Smooth muscle cell (in vitro differentiated cells): ENCODE measurements around the gene KANTR. TPM values are rescaled to one million over a fixed set of nuclear protein-coding genes. Genes with fewer than 3 reads are reported as not detected.

Source experiments
- DNase-seq: peaks from one replicate; lab custom pipeline; 2025; ENCODE audit not compliant: unreplicated experiment; lab: John Stamatoyannopoulos, UW
- H2AFZ ChIP-seq: fragments of 200-600 bp; sonication (generic); 2 replicates; pipeline ENCODE4 v1.6.0; 2016; ENCODE audit warnings: antibody characterized with exemption, low read depth, mild to moderate bottlenecking
- H3F3A ChIP-seq: fragments of 200-600 bp; sonication (generic); 2 replicates; pipeline ENCODE4 v1.6.0; 2017; ENCODE audit warnings: antibody characterized with exemption, low read depth
- H3K27ac ChIP-seq: fragments of 200-600 bp; sonication (generic); 2 replicates; pipeline ENCODE4 v1.5.1; 2016; ENCODE audit warnings: low read depth, mild to moderate bottlenecking
- H3K27me3 ChIP-seq: fragments of 200-600 bp; sonication (generic); 2 replicates; pipeline ENCODE4 v1.6.1; 2016; ENCODE audit warnings: low read depth, mild to moderate bottlenecking
- H3K36me3 ChIP-seq: fragments of 200-600 bp; sonication (generic); 2 replicates; pipeline ENCODE4 v1.5.1; 2016; ENCODE audit warnings: low read depth
- H3K4me1 ChIP-seq: fragments of 200-600 bp; sonication (generic); 2 replicates; pipeline ENCODE4 v1.5.1; 2016; ENCODE audit warnings: low read depth
- H3K4me2 ChIP-seq: fragments of 200-600 bp; sonication (generic); 2 replicates; pipeline ENCODE4 v1.6.0; 2016; ENCODE audit warnings: mild to moderate bottlenecking
- H3K4me3 ChIP-seq: fragments of 200-600 bp; sonication (generic); 2 replicates; pipeline ENCODE4 v1.5.1; 2016; ENCODE audit warnings: mild to moderate bottlenecking
- H3K79me2 ChIP-seq: fragments of 200-600 bp; sonication (generic); 2 replicates; pipeline ENCODE4 v1.6.0; 2016; ENCODE audit warnings: low read depth, mild to moderate bottlenecking
- H3K9ac ChIP-seq: fragments of 200-600 bp; sonication (generic); 2 replicates; pipeline ENCODE4 v1.6.0; 2016; ENCODE audit warnings: low read depth
- H3K9me3 ChIP-seq: fragments of 200-600 bp; sonication (generic); replicated peaks from 2 replicates; pipeline ENCODE4 v1.5.1; 2016; ENCODE audit warnings: low read depth
- H4K20me1 ChIP-seq: fragments of 200-600 bp; sonication (generic); 2 replicates; pipeline ENCODE4 v1.6.0; 2016; ENCODE audit warnings: low read depth
- CTCF ChIP-seq: fragments of 200-600 bp; sonication (generic); IDR thresholded peaks from 2 replicates; pipeline ENCODE4 v1.5.1; 2017; ENCODE audit warnings: borderline replicate concordance, mild to moderate bottlenecking, antibody characterized with exemption; ENCODE audit not compliant: insufficient read depth, poor library complexity, severe bottlenecking
- WGBS: methylation state at CpG from one replicate; pipeline ENCODE4 v1.1.7; 2016; ENCODE audit warnings: low lambda C conversion rate; 5-methylcytosine and 5-hydroxymethylcytosine counted together
- polyA plus RNA-seq: library from polyadenylated mRNA; unstranded; fragments of >200 nt; fragmentation: Nextera tagmentation; extraction: Ambion mirVana; gene quantifications from 2 replicates; pipeline ENCODE4 v1.2.1, GENCODE V29; 2016
- total RNA-seq: library from RNA; depleted of rRNA; stranded (reverse); fragments of >200 nt; gene quantifications from 2 replicates; pipeline ENCODE4 v1.2.3, GENCODE V29; 2014

KANTR gene
- total and polyA plus RNA-seq, 2 experiments from 2014 or later: 2.6 to 7.9 TPM

GRCh38 chrX:53091354-53091753 is 2.6 kb upstream of the KANTR start:
- Histone ChIP-seq H3F3A (no peaks in the 10 kb centered on the region), H3K27ac (no peak overlapping the region), H3K9ac (no peak overlapping the region), H3K79me2 (peaks cover 8% of the 10 kb centered on the region), H2AFZ (no peak overlapping the region), H3K27me3 (no peaks in the 10 kb centered on the region), H3K9me3 (no peaks in the 10 kb centered on the region), H4K20me1 (no peaks in the 10 kb centered on the region), H3K36me3 (no peaks in the 10 kb centered on the region), H3K4me3 (no peak overlapping the region), H3K4me1 (no peaks in the 10 kb centered on the region), H3K4me2 (no peak overlapping the region)
- no peak for TF ChIP-seq CTCF
- no peak for DNase-seq
- 94% methylated on average over 2 of the region's 2 CpGs for WGBS

GRCh38 chrX:53093177-53093655 is 726 bp upstream of the KANTR start:
- Histone ChIP-seq H3K4me1 (no peaks in the 10 kb centered on the region), H3K4me3 (peak overlapping the region; percentile 75), H3K27ac (peak overlapping the region; percentile 74), H4K20me1 (no peaks in the 10 kb centered on the region), H3K9me3 (no peaks in the 10 kb centered on the region), H3K27me3 (no peaks in the 10 kb centered on the region), H3F3A (no peaks in the 10 kb centered on the region), H3K4me2 (peak overlapping the region; percentile 81), H3K79me2 (peaks cover 8% of the 10 kb centered on the region), H3K36me3 (no peaks in the 10 kb centered on the region), H2AFZ (no peak overlapping the region), H3K9ac (no peak overlapping the region)
- 26% methylated on average over 16 of the region's 16 CpGs for WGBS
- peak; percentile 46 for TF ChIP-seq CTCF
- DNase-seq: peak; percentile 7

- peak overlapping the region; percentile 75 for H3K4me3 ChIP-seq
- peak overlapping the region; percentile 87 for H2AFZ ChIP-seq
- H3K4me1 ChIP-seq: no peaks in the 10 kb centered on the region
- H4K20me1 ChIP-seq: no peaks in the 10 kb centered on the region
- peak overlapping the region; percentile 62 for H3K9ac ChIP-seq
- 38% methylated on average over 5 of the region's 5 CpGs for WGBS
- H3K79me2 ChIP-seq: peaks cover 8% of the 10 kb centered on the region
- H3K9me3 ChIP-seq: no peaks in the 10 kb centered on the region
- H3F3A ChIP-seq: no peaks in the 10 kb centered on the region
- H3K36me3 ChIP-seq: no peaks in the 10 kb centered on the region
- H3K27me3 ChIP-seq: no peaks in the 10 kb centered on the region
- TF ChIP-seq CTCF: no peak
- peak overlapping the region; percentile 85 for H3K4me2 ChIP-seq
- DNase-seq: no peak
- H3K27ac ChIP-seq: no peak overlapping the region
Observed at GRCh38 chrX:53094582-53094905, 602 bp downstream of the KANTR start.

GRCh38 chrX:53095796-53096195 is 1.9 kb downstream of the KANTR start:
- H3K4me2 ChIP-seq: no peak overlapping the region
- H3K9ac ChIP-seq: no peak overlapping the region
- no peaks in the 10 kb centered on the region for H4K20me1 ChIP-seq
- no peaks in the 10 kb centered on the region for H3F3A ChIP-seq
- peaks cover 8% of the 10 kb centered on the region for H3K79me2 ChIP-seq
- H3K27ac ChIP-seq: no peak overlapping the region
- TF ChIP-seq CTCF: no peak
- no peaks in the 10 kb centered on the region for H3K9me3 ChIP-seq
- no peaks in the 10 kb centered on the region for H3K27me3 ChIP-seq
- H2AFZ ChIP-seq: no peak overlapping the region
- WGBS: 82% methylated on average over 3 of the region's 3 CpGs
- H3K4me3 ChIP-seq: no peak overlapping the region
- no peaks in the 10 kb centered on the region for H3K4me1 ChIP-seq
- DNase-seq: no peak
- H3K36me3 ChIP-seq: no peaks in the 10 kb centered on the region
